ENCODE results near the gene LAMA2. TPM values are rescaled to one million over a fixed set of nuclear protein-coding genes. Genes with fewer than 3 reads are reported as not detected.

LAMA2 gene
- total RNA-seq, 1 donor from 2014 or later: 0.47 TPM

DNA sequence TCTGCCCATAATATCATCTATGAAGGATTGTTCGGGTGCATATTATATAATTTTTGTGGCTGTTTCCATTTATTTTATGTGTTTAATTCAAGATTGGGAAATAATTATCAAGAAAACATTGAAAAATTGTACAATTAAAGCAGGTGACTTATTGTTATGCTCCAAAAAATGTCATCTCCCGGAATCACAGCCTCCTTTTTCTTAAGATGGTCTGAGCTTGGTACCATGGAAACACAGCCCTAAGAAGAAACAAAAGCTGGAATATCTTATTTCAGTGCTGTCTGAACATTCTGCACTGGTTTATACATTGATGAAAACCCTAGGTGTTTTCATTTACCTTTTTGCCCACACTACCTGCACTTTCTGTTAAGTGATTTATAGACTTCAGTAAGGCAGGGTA is 459.9 kb downstream of the LAMA2 start:
- no peaks in the 10 kb centered on the region for H3K4me1 Mint-ChIP-seq
- peaks cover 3% of the 10 kb centered on the region for H3K9me3 Mint-ChIP-seq
- H3K27ac Mint-ChIP-seq (ENCODE audit: unreplicated experiment): no peak overlapping the region
- no peaks in the 10 kb centered on the region for H3K36me3 Mint-ChIP-seq (ENCODE audit: low read depth)
- no peak for DNase-seq (ENCODE audit: low read depth, low spot score)
- TF ChIP-seq CTCF (conservative IDR thresholded peaks at IDR 0.05): no peak
- H3K4me3 Mint-ChIP-seq: no peak overlapping the region
- H3K27me3 Mint-ChIP-seq (ENCODE audit: low read depth): no peaks in the 10 kb centered on the region

GRCh38 chr6:129344379-129344778 is 461.4 kb downstream of the LAMA2 start:
- no peak overlapping the region for H3K4me3 Mint-ChIP-seq
- H3K27me3 Mint-ChIP-seq (ENCODE audit: low read depth): no peaks in the 10 kb centered on the region
- no peak for TF ChIP-seq CTCF (conservative IDR thresholded peaks at IDR 0.05)
- no peak for DNase-seq (ENCODE audit: low read depth, low spot score)
- H3K36me3 Mint-ChIP-seq (ENCODE audit: low read depth): no peaks in the 10 kb centered on the region
- H3K27ac Mint-ChIP-seq (ENCODE audit: unreplicated experiment): no peak overlapping the region
- peaks cover under 1% of the 10 kb centered on the region for H3K9me3 Mint-ChIP-seq
- no peaks in the 10 kb centered on the region for H3K4me1 Mint-ChIP-seq

- Mint-ChIP-seq H3K36me3 (ENCODE audit: low read depth) (no peaks in the 10 kb centered on the region), H3K4me3 (no peak overlapping the region), H3K27ac (ENCODE audit: unreplicated experiment) (no peak overlapping the region), H3K27me3 (ENCODE audit: low read depth) (no peaks in the 10 kb centered on the region), H3K9me3 (no peaks in the 10 kb centered on the region), H3K4me1 (no peaks in the 10 kb centered on the region)
- no peak for TF ChIP-seq CTCF (conservative IDR thresholded peaks at IDR 0.05)
- DNase-seq (ENCODE audit: low read depth, low spot score): no peak
Observed at GRCh38 chr6:129345890-129346289, 463.0 kb downstream of the LAMA2 start.

GRCh38 chr6:129346964-129347363 is 464.0 kb downstream of the LAMA2 start:
- no peak for DNase-seq (ENCODE audit: low read depth, low spot score)
- no peaks in the 10 kb centered on the region for H3K27me3 Mint-ChIP-seq (ENCODE audit: low read depth)
- no peak overlapping the region for H3K27ac Mint-ChIP-seq (ENCODE audit: unreplicated experiment)
- no peaks in the 10 kb centered on the region for H3K36me3 Mint-ChIP-seq (ENCODE audit: low read depth)
- H3K4me3 Mint-ChIP-seq: no peak overlapping the region
- H3K9me3 Mint-ChIP-seq: no peaks in the 10 kb centered on the region
- H3K4me1 Mint-ChIP-seq: no peaks in the 10 kb centered on the region
- no peak for TF ChIP-seq CTCF (conservative IDR thresholded peaks at IDR 0.05)

DNA sequence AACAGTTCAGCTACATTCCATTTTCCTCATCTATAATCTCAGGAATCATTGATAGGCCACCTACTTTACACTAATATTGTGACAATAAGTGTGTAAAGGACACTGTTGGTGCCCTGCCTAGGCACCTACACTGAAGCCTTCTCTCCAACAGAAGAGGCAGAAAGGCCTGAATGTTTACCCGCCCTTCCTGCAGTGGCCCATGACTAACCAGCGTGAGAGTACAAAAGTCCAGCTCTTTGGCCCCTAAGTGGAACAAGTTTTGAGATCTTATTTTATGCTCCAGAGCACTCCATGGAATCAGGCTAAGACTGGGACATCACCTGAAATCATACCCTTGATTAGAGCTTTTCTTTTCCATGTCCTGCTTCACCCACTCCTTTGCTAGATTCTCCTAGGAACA is 467.3 kb downstream of the LAMA2 start:
- no peak overlapping the region for H3K4me3 Mint-ChIP-seq
- H3K27ac Mint-ChIP-seq (ENCODE audit: unreplicated experiment): no peak overlapping the region
- no peaks in the 10 kb centered on the region for H3K9me3 Mint-ChIP-seq
- no peak for TF ChIP-seq CTCF (conservative IDR thresholded peaks at IDR 0.05)
- no peaks in the 10 kb centered on the region for H3K36me3 Mint-ChIP-seq (ENCODE audit: low read depth)
- H3K4me1 Mint-ChIP-seq: no peaks in the 10 kb centered on the region
- DNase-seq (ENCODE audit: low read depth, low spot score): no peak
- H3K27me3 Mint-ChIP-seq (ENCODE audit: low read depth): no peaks in the 10 kb centered on the region

- Mint-ChIP-seq H3K4me1 (no peaks in the 10 kb centered on the region), H3K36me3 (ENCODE audit: low read depth) (no peaks in the 10 kb centered on the region), H3K27ac (ENCODE audit: unreplicated experiment) (no peak overlapping the region), H3K27me3 (ENCODE audit: low read depth) (no peaks in the 10 kb centered on the region), H3K4me3 (no peak overlapping the region), H3K9me3 (no peaks in the 10 kb centered on the region)
- TF ChIP-seq CTCF (conservative IDR thresholded peaks at IDR 0.05): no peak
- no peak for DNase-seq (ENCODE audit: low read depth, low spot score)
Observed at GRCh38 chr6:129351807-129352206, 468.9 kb downstream of the LAMA2 start.
